HepG2 (cell line): ENCODE results near the gene RRP36. TPM values are rescaled to one million over a fixed set of nuclear protein-coding genes. Genes with fewer than 3 reads are reported as not detected.

Experiments
- ATAC-seq: fragments of 200-7000 bp; cut with Tn5 transposase; 3 replicates; pipeline ENCODE4 v1.9.1; 2020; ENCODE audit warnings: mild to moderate bottlenecking, moderate library complexity
- BruUV-seq: library from RNA; stranded (reverse); fragments of 400-500 nt; replicated peaks from 2 replicates; lab custom pipeline; 2021; lab: Mats Ljungman, UMichigan
- CTCF ChIA-PET: fragments of 300-600 bp; formaldehyde crosslinking; extraction: SDS; loops from one replicate; lab custom pipeline; 2021; ENCODE audit warnings: low total read pairs, inconsistent platforms, low intra/inter-chr PET ratio; lab: Yijun Ruan, JAX
- POLR2A ChIA-PET: fragments of 350-600 bp; sonication (Branson Sonifier 250); formaldehyde crosslinking; loops from one replicate; lab custom pipeline; 2020; ENCODE audit warnings: antibody characterized with exemption, inconsistent platforms; lab: Yijun Ruan, JAX
- DNase-seq: peaks from one replicate; pipeline ENCODE4 v3.0.0-alpha.2; 2015; ENCODE audit warnings: low spot score
- FAIRE-seq: peaks from 3 replicates; lab custom pipeline; 2011; peaks lifted over from hg19 to GRCh38; lab: Jason Lieb, UNC
- H2AFZ ChIP-seq: one replicate; pipeline ENCODE4 v1.6.1; 2011; ENCODE audit warnings: low read length, inconsistent platforms
- H3K27ac ChIP-seq: fragments of 300-600 bp; 3 replicates; pipeline ENCODE4 v1.8.0; 2011; ENCODE audit warnings: mixed run types, mild to moderate bottlenecking, mixed read lengths, low read length, inconsistent platforms; ENCODE audit not compliant: insufficient read depth; ENCODE audit errors: extremely low read length
- H3K27me3 ChIP-seq, 2 experiments: fragments of 200-600 bp in 1 of 2; 2 replicates in 1 of 2; 3 replicates in 1 of 2; pipeline versions ENCODE4 v1.6.0 to v1.8.0; 2011; ENCODE audit warnings: low read length in 2 of 2, mild to moderate bottlenecking in 2 of 2, moderate library complexity in 2 of 2, inconsistent platforms in 1 of 2; ENCODE audit not compliant: insufficient read depth in 2 of 2, control insufficient read depth in 1 of 2
- H3K36me3 ChIP-seq, 2 experiments: fragments of 200-600 bp in 1 of 2; replicated peaks in 1 of 2; 2 replicates in 1 of 2; 3 replicates in 1 of 2; pipeline versions ENCODE4 v1.5.1 to v1.8.0; 2011; ENCODE audit warnings: low read length in 2 of 2, inconsistent platforms in 1 of 2; ENCODE audit not compliant: insufficient read depth in 2 of 2, control insufficient read depth in 1 of 2
- H3K4me1 ChIP-seq: 2 replicates; pipeline ENCODE4 v1.5.1; 2012; ENCODE audit warnings: low read length, inconsistent platforms; ENCODE audit not compliant: insufficient read depth
- H3K4me2 ChIP-seq: 2 replicates; pipeline ENCODE4 v1.6.0; 2011; ENCODE audit warnings: low read depth, low read length, inconsistent platforms
- H3K4me3 ChIP-seq, 3 experiments: fragments of 200-600 bp in 1 of 3; sonication (generic), shearing (Covaris generic) in 1 of 3; replicated peaks in 1 of 3; 2 replicates each; pipeline ENCODE4 v1.5.1; 2011 to 2016; ENCODE audit warnings: low read length in 3 of 3, inconsistent platforms in 2 of 3, low read depth in 2 of 3, mild to moderate bottlenecking in 2 of 3, control low read depth in 1 of 3, mixed read lengths in 1 of 3; ENCODE audit not compliant: insufficient read depth in 1 of 3
- H3K79me2 ChIP-seq: one replicate; pipeline ENCODE4 v1.6.1; 2011; ENCODE audit warnings: low read length, inconsistent platforms; ENCODE audit not compliant: insufficient read depth
- H3K9ac ChIP-seq: 2 replicates; pipeline ENCODE4 v1.6.0; 2011; ENCODE audit warnings: mild to moderate bottlenecking, low read depth, low read length, inconsistent platforms; ENCODE audit not compliant: insufficient read depth
- H3K9me3 ChIP-seq: 2 replicates; pipeline ENCODE4 v1.5.1; 2012; ENCODE audit warnings: mild to moderate bottlenecking, low read length
- H4K20me1 ChIP-seq: 2 replicates; pipeline ENCODE4 v1.6.0; 2011; ENCODE audit warnings: inconsistent platforms, mild to moderate bottlenecking, low read length, moderate library complexity; ENCODE audit not compliant: insufficient read depth
- KAT7 ChIP-seq: IDR thresholded peaks from 2 replicates; pipeline ENCODE4 v1.6.1; 2018; ENCODE audit warnings: borderline replicate concordance, missing compliant biosample characterization
- MNT ChIP-seq: fragments of 450-650 bp; IDR thresholded peaks from 2 replicates; pipeline ENCODE4 v1.6.1; 2016
- SRSF1 ChIP-seq: fragments of 200-400 bp; formaldehyde crosslinking; optimal IDR thresholded peaks from 2 replicates; pipeline ENCODE3; 2017; ENCODE audit warnings: mild to moderate bottlenecking, low read depth, low read length, moderate library complexity
- ZBTB10 ChIP-seq: sonication (generic); formaldehyde crosslinking; IDR thresholded peaks from 2 replicates; pipeline ENCODE4 v1.4.0; 2020; ENCODE audit warnings: missing genetic modification reagents, borderline replicate concordance
- ZC3H13 ChIP-seq: sonication (generic); formaldehyde crosslinking; IDR thresholded peaks from 2 replicates; pipeline ENCODE4 v1.8.1; 2023; ENCODE audit warnings: mild to moderate bottlenecking, missing genetic modification reagents, moderate library complexity
- ZFAT ChIP-seq: sonication (generic); formaldehyde crosslinking; conservative IDR thresholded peaks from 2 replicates; pipeline ENCODE4 v1.8.1; 2023; ENCODE audit warnings: missing genetic modification reagents, inconsistent platforms
- ZNF460 ChIP-seq: sonication (generic); formaldehyde crosslinking; IDR thresholded peaks from 2 replicates; pipeline ENCODE4 v1.5.1; 2020; ENCODE audit warnings: missing genetic modification reagents, mild to moderate bottlenecking, borderline replicate concordance
- ZNF543 ChIP-seq: sonication (generic); formaldehyde crosslinking; IDR thresholded peaks from 2 replicates; pipeline ENCODE4 v1.4.0; 2020; ENCODE audit warnings: mild to moderate bottlenecking, missing genetic modification reagents
- WGBS: methylation state at CpG from one replicate; pipeline ENCODE4 v1.1.6; 2017; ENCODE audit warnings: low lambda C conversion rate; 5-methylcytosine and 5-hydroxymethylcytosine counted together
- in situ Hi-C: cut with HindIII; loops from 2 replicates; pipeline ENCODE4 v1.10.0; 2017; ENCODE audit warnings: low pct_unique_long_range_greater_than_20kb; ENCODE audit not compliant: extremely low pct_ligation_motif_present
- intact Hi-C: fragments of 100-400 bp; cut with micrococcal nuclease; formaldehyde crosslinking; loops from one replicate; pipeline ENCODE4 v1.10.0; 2022; ENCODE audit not compliant: unreplicated experiment
- polyA plus RNA-seq, 8 experiments: library from polyadenylated mRNA; depleted of rRNA in 3 of 8; stranded (reverse) in 7 of 8; unstranded in 1 of 8; fragments of >200 nt; fragmentation: Illumina TruSeq in 4 of 8; extraction: Trizol in 4 of 8; gene quantifications; 2 replicates each; pipeline versions ENCODE4 v1.2.1 to v1.2.3, GENCODE V29; 2011 to 2016; ENCODE audit warnings: low read depth in 4 of 8, missing spikeins in 1 of 8, mixed read lengths in 1 of 8; ENCODE audit not compliant: insufficient read depth in 1 of 8
- total RNA-seq, 5 experiments: library from RNA; depleted of rRNA; stranded (reverse); fragments of >200 nt; fragmentation: Illumina TruSeq; extraction: Trizol; gene quantifications; 2 replicates each; pipeline ENCODE4 v1.2.3, GENCODE V29; 2016; ENCODE audit warnings: low read depth in 1 of 5
- TF ChIP-seq, protein P1 (sequence below): sonication (generic); formaldehyde crosslinking; IDR thresholded peaks from 2 replicates; pipeline ENCODE4 v1.4.0; 2020; ENCODE audit warnings: missing genetic modification reagents, borderline replicate concordance
- TF ChIP-seq, protein P2 (sequence below): sonication (generic); formaldehyde crosslinking; IDR thresholded peaks from 2 replicates; pipeline ENCODE4 v1.4.0; 2020; ENCODE audit warnings: mild to moderate bottlenecking, missing genetic modification reagents

The RRP36 gene
- total and polyA plus RNA-seq, 2 of the 13 experiments (the other 11 are each of a cell fraction or from before 2014, with no cell fraction given): 29.5 to 144 TPM

DNA sequence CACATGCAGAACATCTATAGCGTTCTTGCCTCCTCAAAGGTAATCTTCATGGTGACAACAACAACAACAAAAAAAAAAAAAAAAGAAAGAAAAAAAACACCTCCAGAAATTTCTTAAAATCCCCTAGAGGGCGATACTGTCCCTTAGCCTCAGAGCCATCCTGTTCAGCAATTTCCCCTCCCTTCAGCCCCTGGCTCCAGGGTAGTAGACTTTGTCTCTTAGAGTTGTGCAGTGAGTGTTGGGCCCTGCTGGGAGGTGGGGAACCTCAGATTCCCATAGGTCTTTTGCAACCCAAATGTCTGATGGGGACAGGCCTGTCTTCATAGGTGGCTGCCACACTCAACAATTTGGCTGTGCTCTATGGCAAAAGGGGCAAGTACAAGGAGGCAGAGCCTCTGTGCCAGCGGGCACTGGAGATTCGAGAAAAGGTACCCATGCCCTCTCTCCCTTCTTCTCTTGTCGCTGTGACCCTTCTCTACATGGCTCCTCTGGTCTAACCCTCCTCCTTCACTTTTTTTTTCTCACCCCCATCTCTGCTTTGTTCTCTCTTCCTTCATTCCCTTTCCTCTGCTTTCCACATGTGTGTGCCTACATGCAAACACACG is 48.7 kb downstream of the RRP36 start (continued):
- TF ChIP-seq, protein P1, sequence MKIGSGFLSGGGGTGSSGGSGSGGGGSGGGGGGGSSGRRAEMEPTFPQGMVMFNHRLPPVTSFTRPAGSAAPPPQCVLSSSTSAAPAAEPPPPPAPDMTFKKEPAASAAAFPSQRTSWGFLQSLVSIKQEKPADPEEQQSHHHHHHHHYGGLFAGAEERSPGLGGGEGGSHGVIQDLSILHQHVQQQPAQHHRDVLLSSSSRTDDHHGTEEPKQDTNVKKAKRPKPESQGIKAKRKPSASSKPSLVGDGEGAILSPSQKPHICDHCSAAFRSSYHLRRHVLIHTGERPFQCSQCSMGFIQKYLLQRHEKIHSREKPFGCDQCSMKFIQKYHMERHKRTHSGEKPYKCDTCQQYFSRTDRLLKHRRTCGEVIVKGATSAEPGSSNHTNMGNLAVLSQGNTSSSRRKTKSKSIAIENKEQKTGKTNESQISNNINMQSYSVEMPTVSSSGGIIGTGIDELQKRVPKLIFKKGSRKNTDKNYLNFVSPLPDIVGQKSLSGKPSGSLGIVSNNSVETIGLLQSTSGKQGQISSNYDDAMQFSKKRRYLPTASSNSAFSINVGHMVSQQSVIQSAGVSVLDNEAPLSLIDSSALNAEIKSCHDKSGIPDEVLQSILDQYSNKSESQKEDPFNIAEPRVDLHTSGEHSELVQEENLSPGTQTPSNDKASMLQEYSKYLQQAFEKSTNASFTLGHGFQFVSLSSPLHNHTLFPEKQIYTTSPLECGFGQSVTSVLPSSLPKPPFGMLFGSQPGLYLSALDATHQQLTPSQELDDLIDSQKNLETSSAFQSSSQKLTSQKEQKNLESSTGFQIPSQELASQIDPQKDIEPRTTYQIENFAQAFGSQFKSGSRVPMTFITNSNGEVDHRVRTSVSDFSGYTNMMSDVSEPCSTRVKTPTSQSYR (CRISPR knock-in tag): no peak
- no peak for TF ChIP-seq ZC3H13 (CRISPR knock-in tag)
- no peak for TF ChIP-seq KAT7 (CRISPR knock-in tag)
- no peak for TF ChIP-seq ZNF460 (CRISPR knock-in tag)
- no peak for TF ChIP-seq ZNF543 (CRISPR knock-in tag)

GRCh38 chr6:43074847-43075669 is 53.6 kb downstream of the RRP36 start:
- H3K4me1 ChIP-seq: peaks cover 39% of the 10 kb centered on the region
- H3K4me2 ChIP-seq: no peak overlapping the region; the same call in 1 of the 2 replicates
- ChIA-PET POLR2A (interaction anchor here (0.9 to 4.2 kb wide), 6 partner anchors 10 to 96 kb away, joined by 3 to 103 read pairs (median 7); partner anchors contain the start of genes KLC4, MRPL2 and PEX6), CTCF (no interaction called here)
- H3K27me3 ChIP-seq: no peaks in the 10 kb centered on the region; a peak in 1 of 5 replicates
- no peak overlapping the region for H2AFZ ChIP-seq
- BruUV-seq: no TSS peak
- DNase-seq (no peak), ATAC-seq (no peak), FAIRE-seq (no peak)
- H4K20me1 ChIP-seq: peaks cover 8% of the 10 kb centered on the region; the same call in 1 of the 2 replicates
- intact Hi-C loops (no loop called here), in situ Hi-C loops (loop anchor here (5.0 to 10.0 kb wide), 2 partner anchors 50 to 67 kb away; no protein-coding TSS in a partner anchor)
- no peak overlapping the region for H3K4me3 ChIP-seq
- peak overlapping the region; percentile 29 for H3K27ac ChIP-seq
- H3K9ac ChIP-seq: no peak overlapping the region
- peaks cover 34% of the 10 kb centered on the region for H3K79me2 ChIP-seq
- WGBS: 87% methylated on average over 6 of the region's 6 CpGs
- H3K36me3 ChIP-seq: peaks cover 11 to 28% of the 10 kb centered on the region in 2 experiments; a peak in 4 of 5 replicates
- no peaks in the 10 kb centered on the region for H3K9me3 ChIP-seq
- TF ChIP-seq, protein P2, sequence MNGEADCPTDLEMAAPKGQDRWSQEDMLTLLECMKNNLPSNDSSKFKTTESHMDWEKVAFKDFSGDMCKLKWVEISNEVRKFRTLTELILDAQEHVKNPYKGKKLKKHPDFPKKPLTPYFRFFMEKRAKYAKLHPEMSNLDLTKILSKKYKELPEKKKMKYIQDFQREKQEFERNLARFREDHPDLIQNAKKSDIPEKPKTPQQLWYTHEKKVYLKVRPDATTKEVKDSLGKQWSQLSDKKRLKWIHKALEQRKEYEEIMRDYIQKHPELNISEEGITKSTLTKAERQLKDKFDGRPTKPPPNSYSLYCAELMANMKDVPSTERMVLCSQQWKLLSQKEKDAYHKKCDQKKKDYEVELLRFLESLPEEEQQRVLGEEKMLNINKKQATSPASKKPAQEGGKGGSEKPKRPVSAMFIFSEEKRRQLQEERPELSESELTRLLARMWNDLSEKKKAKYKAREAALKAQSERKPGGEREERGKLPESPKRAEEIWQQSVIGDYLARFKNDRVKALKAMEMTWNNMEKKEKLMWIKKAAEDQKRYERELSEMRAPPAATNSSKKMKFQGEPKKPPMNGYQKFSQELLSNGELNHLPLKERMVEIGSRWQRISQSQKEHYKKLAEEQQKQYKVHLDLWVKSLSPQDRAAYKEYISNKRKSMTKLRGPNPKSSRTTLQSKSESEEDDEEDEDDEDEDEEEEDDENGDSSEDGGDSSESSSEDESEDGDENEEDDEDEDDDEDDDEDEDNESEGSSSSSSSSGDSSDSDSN (CRISPR knock-in tag): 0 out of 2 replicates have a peak, but pooled peaks have one; percentile 34
- TF ChIP-seq SRSF1 (peak; percentile 46), MNT (peak; percentile 47), ZBTB10 (CRISPR knock-in tag) (no peak), ZFAT (CRISPR knock-in tag) (no peak)
